Measurements from ENCODE around the gene SMG5. TPM values are rescaled to one million over a fixed set of nuclear protein-coding genes. Genes with fewer than 3 reads are reported as not detected.

The SMG5 gene
- total and polyA plus RNA-seq, 12 donors: 38.7 to 93.0 (median 74.7) TPM

GRCh38 chr1:156263288-156263655, 19.4 kb downstream of the SMG5 start:
- DNase-seq: no peak
- Histone ChIP-seq H3K9me3 (no peaks in the 10 kb centered on the region), H3K27ac (no peak overlapping the region), H3K36me3 (peaks cover 15 to 100% (median 87%) of the 10 kb centered on the region in 9 donors), H3K27me3 (no peaks in the 10 kb centered on the region), H3K4me1 (no peaks in the 10 kb centered on the region), H3K4me3 (no peak overlapping the region)
- intact Hi-C loops (cut with DNase I): loop anchor here in 1 of 10 donors (10.0 kb wide), 1 partner anchor 52 kb away; no protein-coding TSS in a partner anchor
- 82 to 93% methylated on average over 9 of the region's 9 CpGs for WGBS, 2 donors
- no peak for TF ChIP-seq CTCF (IDR thresholded peaks at IDR 0.05)
- ATAC-seq: peak in 1 of 8 donors; percentile 11

GRCh38 chr1:156262461-156263287, 20.0 kb downstream of the SMG5 start:
- intact Hi-C loops (cut with DNase I): loop anchor here in 1 of 10 donors (10.0 kb wide), 1 partner anchor 52 kb away; no protein-coding TSS in a partner anchor
- Histone ChIP-seq H3K9me3 (no peaks in the 10 kb centered on the region), H3K4me3 (no peak overlapping the region), H3K27me3 (no peaks in the 10 kb centered on the region), H3K36me3 (peaks cover 15 to 100% (median 88%) of the 10 kb centered on the region in 9 donors), H3K27ac (no peak overlapping the region), H3K4me1 (no peaks in the 10 kb centered on the region)
- 84 to 90% methylated on average over 9 of the region's 9 CpGs for WGBS, 2 donors
- ATAC-seq (peak in 1 of 8 donors; percentile 16), DNase-seq (no peak)
- TF ChIP-seq CTCF (IDR thresholded peaks at IDR 0.05): no peak

- Histone ChIP-seq H3K4me3 (no peak overlapping the region), H3K27me3 (no peaks in the 10 kb centered on the region), H3K9me3 (no peaks in the 10 kb centered on the region), H3K4me1 (no peaks in the 10 kb centered on the region), H3K36me3 (peaks cover 6 to 100% (median 85%) of the 10 kb centered on the region in 9 donors), H3K27ac (no peak overlapping the region)
- TF ChIP-seq CTCF (IDR thresholded peaks at IDR 0.05): no peak
- intact Hi-C loops (cut with DNase I): loop anchor here in 1 of 10 donors (10.0 kb wide), 1 partner anchor 54 kb away; no protein-coding TSS in a partner anchor
- DNase-seq (no peak), ATAC-seq (no peak)
- 78 to 94% methylated on average over 2 of the region's 2 CpGs for WGBS, 2 donors
Measured at GRCh38 chr1:156260896-156261295, 21.7 kb downstream of the SMG5 start.

GRCh38 chr1:156259805-156260204, 22.8 kb downstream of the SMG5 start:
- H3K9me3 ChIP-seq: no peaks in the 10 kb centered on the region
- H3K27me3 ChIP-seq: no peaks in the 10 kb centered on the region
- ATAC-seq (no peak), DNase-seq (no peak)
- WGBS, 2 donors: 60 to 78% methylated on average over 3 of the region's 3 CpGs
- peaks cover 6 to 100% (median 77%) of the 10 kb centered on the region in 9 donors for H3K36me3 ChIP-seq
- intact Hi-C loops (cut with DNase I): loop anchor here in 1 of 10 donors (10.0 kb wide), 1 partner anchor 55 kb away; no protein-coding TSS in a partner anchor
- H3K4me3 ChIP-seq: no peak overlapping the region
- no peaks in the 10 kb centered on the region for H3K4me1 ChIP-seq
- H3K27ac ChIP-seq: no peak overlapping the region
- peak in 1 of 9 donors; percentile 12 for TF ChIP-seq CTCF (IDR thresholded peaks at IDR 0.05)

Data from heart right ventricle (tissue), 16 donors.